OCI-LY3 (cell line): Measurements from ENCODE around the gene ADGRD1.

ENCODE experiments used
- CTCF ChIP-seq: fragments of 200-600, 300-600 bp; sonication (generic); IDR thresholded peaks from 2 replicates; pipeline ENCODE4 v1.5.1; 2014; ENCODE audit warnings: antibody characterized with exemption, low read length, low read depth
- EZH2phosphoT487 ChIP-seq: fragments of 200-600 bp; shearing (Covaris generic); IDR thresholded peaks from 2 replicates; pipeline ENCODE4 v1.6.1; 2018; ENCODE audit warnings: antibody characterized with exemption, mixed run types, low read depth

- no peak for TF ChIP-seq CTCF
- no peak for TF ChIP-seq EZH2phosphoT487
Measured at GRCh38 chr12:131063413-131063812, 109.7 kb downstream of the ADGRD1 start.
